ENCODE measurements around the gene MED1.
"Not testable (repeated sequence)": the region's sequence is repeated elsewhere in the genome, so short reads cannot be mapped to it uniquely, and the experiment has no call there.

The MED1 gene

GRCh38 chr17:39450847-39451581, at the start of gene MED1:
Gene MED1 (minus strand): TSS chr17:39451263. CDS start chr17:39451062, 201 bp downstream.
- peak; percentile 99 for DNase-seq (ENCODE audit: low spot score)

GRCh38 chr17:39496921-39497320, 45.9 kb upstream of the MED1 start:
- not testable (repeated sequence) for DNase-seq (ENCODE audit: low spot score)

- no peak for DNase-seq (ENCODE audit: low spot score)
These were observed 36.9 kb upstream of the MED1 start for GRCh38 chr17:39487946-39488345.

- not testable (repeated sequence) for DNase-seq (ENCODE audit: low spot score)
These were observed 36.4 kb upstream of the MED1 start for GRCh38 chr17:39487490-39487889.

GRCh38 chr17:39486242-39486641, 35.2 kb upstream of the MED1 start:
- no peak for DNase-seq (ENCODE audit: low spot score)

GRCh38 chr17:39485555-39485954, 34.5 kb upstream of the MED1 start:
- DNase-seq (ENCODE audit: low spot score), result no peak

GRCh38 chr17:39484178-39484577, 33.1 kb upstream of the MED1 start:
- DNase-seq (ENCODE audit: low spot score), result no peak

GRCh38 chr17:39483506-39483905, 32.4 kb upstream of the MED1 start:
- DNase-seq (ENCODE audit: low spot score), result no peak

- DNase-seq (ENCODE audit: low spot score), result not testable (repeated sequence)
These were observed 28.6 kb upstream of the MED1 start for GRCh38 chr17:39479631-39480030.

- no peak for DNase-seq (ENCODE audit: low spot score)
These were observed 22.2 kb upstream of the MED1 start for GRCh38 chr17:39473310-39473709.

GRCh38 chr17:39468610-39469009, 17.5 kb upstream of the MED1 start:
- not testable (repeated sequence) for DNase-seq (ENCODE audit: low spot score)

GRCh38 chr17:39464639-39465181, 13.6 kb upstream of the MED1 start:
- DNase-seq (ENCODE audit: low spot score), result not testable (repeated sequence)

GRCh38 chr17:39462631-39463375, 11.7 kb upstream of the MED1 start:
- no peak for DNase-seq (ENCODE audit: low spot score)

GRCh38 chr17:39461926-39462569, 11.0 kb upstream of the MED1 start:
- no peak for DNase-seq (ENCODE audit: low spot score)

GRCh38 chr17:39461113-39461925, 10.3 kb upstream of the MED1 start, which contains the start of gene CDK12:
Gene CDK12 (plus strand): TSS chr17:39461486. CDS start chr17:39462072, 586 bp downstream.
- peak; percentile 98 for DNase-seq (ENCODE audit: low spot score)

GRCh38 chr17:39455919-39456318, 4.9 kb upstream of the MED1 start:
- no peak for DNase-seq (ENCODE audit: low spot score)

GRCh38 chr17:39450051-39450450, 1.0 kb downstream of the MED1 start:
- DNase-seq (ENCODE audit: low spot score), result no peak

- DNase-seq (ENCODE audit: low spot score), result no peak
These were observed 3.5 kb downstream of the MED1 start for GRCh38 chr17:39447561-39447960.

GRCh38 chr17:39443326-39443725, 7.7 kb downstream of the MED1 start:
- DNase-seq (ENCODE audit: low spot score), result no peak

GRCh38 chr17:39439868-39440267, 11.2 kb downstream of the MED1 start:
- not testable (repeated sequence) for DNase-seq (ENCODE audit: low spot score)

- no peak for DNase-seq (ENCODE audit: low spot score)
These were observed 21.5 kb downstream of the MED1 start for GRCh38 chr17:39429600-39429999.

GRCh38 chr17:39416141-39416540, 34.9 kb downstream of the MED1 start:
- no peak for DNase-seq (ENCODE audit: low spot score)

Measured in iPS-NIHi11 (cell line).